HepG2 (cell line): ENCODE results near the gene ZFP92.

Source experiments
- GTF3A ChIP-seq: sonication (generic); formaldehyde crosslinking; conservative IDR thresholded peaks from 2 replicates; pipeline ENCODE4 v1.4.0; 2020; ENCODE audit warnings: mild to moderate bottlenecking, missing genetic modification reagents
- SP1 ChIP-seq, 2 experiments: fragments of 450-650 bp in 1 of 2; sonication (generic) in 1 of 2; formaldehyde crosslinking in 1 of 2; IDR thresholded peaks; 2 replicates each; pipeline versions ENCODE4 v1.4.0 to v1.6.1; 2016 to 2020; ENCODE audit warnings: missing genetic modification reagents in 1 of 2

DNA sequence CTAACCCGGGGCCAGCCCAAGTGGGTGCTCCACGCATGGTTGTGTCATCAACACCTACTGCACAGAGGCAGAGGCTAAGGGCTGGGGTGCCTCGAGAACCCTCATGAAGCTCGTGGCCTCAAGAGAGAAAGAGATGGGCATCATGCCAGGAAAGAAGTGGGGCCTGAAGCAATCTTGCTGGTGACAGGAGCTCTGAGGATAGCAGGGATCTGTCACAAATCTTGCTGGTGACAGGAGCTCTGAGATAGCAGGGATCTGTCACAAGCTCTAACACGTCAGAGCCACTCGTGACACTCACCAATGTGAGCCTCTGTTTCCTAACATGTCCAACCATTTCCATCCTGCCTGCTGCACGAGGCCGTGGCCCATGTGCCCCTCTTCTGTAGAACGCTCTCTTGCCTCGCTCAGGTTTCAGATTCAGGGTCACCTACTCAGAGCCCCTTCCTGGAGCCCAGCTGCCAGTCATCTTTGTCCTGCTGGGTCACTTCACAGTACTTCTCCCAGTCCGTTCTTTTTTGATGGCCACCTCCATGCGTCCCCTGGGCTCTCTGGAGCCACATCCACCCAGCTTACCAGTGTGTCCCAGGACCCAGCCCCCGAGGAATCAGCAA, 31.2 kb upstream of the ZFP92 start:
- no peak for TF ChIP-seq GTF3A (CRISPR knock-in tag)
- no peak for TF ChIP-seq SP1 (IDR thresholded peaks at IDR 0.05)
- no peak for TF ChIP-seq SP1 (CRISPR knock-in tag; IDR thresholded peaks at IDR 0.05)
